ENCODE measurements around the gene AGPAT2.

DNA sequence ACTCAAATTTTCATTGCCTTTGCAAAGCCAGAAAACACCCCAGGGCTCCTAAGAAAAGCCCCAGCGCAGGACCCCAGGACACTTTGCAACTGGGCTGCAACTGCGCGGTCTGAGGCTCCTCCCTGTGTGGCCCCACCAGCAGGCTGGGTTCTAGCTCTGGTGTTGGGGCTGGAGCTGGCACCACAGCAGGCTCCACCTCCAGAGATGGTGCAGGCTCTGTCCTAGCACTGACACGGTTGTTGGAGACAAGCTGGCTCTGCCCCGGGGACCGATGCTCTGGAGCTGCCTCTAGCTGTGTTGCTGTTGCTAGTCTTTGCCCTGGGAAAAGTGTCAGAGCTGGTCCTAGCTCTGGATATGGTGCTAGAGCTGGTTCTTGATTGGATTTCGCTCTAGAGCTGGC is 41.9 kb upstream of the AGPAT2 start:
- TF ChIP-seq POLR2A (IDR thresholded peaks at IDR 0.05) (no peak), POLR2AphosphoS5 (IDR thresholded peaks at IDR 0.05) (no peak)
- TF ChIP-seq, protein P1, sequence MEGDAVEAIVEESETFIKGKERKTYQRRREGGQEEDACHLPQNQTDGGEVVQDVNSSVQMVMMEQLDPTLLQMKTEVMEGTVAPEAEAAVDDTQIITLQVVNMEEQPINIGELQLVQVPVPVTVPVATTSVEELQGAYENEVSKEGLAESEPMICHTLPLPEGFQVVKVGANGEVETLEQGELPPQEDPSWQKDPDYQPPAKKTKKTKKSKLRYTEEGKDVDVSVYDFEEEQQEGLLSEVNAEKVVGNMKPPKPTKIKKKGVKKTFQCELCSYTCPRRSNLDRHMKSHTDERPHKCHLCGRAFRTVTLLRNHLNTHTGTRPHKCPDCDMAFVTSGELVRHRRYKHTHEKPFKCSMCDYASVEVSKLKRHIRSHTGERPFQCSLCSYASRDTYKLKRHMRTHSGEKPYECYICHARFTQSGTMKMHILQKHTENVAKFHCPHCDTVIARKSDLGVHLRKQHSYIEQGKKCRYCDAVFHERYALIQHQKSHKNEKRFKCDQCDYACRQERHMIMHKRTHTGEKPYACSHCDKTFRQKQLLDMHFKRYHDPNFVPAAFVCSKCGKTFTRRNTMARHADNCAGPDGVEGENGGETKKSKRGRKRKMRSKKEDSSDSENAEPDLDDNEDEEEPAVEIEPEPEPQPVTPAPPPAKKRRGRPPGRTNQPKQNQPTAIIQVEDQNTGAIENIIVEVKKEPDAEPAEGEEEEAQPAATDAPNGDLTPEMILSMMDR (IDR thresholded peaks at IDR 0.05) = no peak

All from gastroesophageal sphincter (tissue), 3 donors.